ENCODE results near the gene MAN2B2. TPM values are rescaled to one million over a fixed set of nuclear protein-coding genes. Genes with fewer than 3 reads are reported as not detected.

The MAN2B2 gene
- total RNA-seq, 1 donor from 2014 or later = 39.1 TPM

DNA sequence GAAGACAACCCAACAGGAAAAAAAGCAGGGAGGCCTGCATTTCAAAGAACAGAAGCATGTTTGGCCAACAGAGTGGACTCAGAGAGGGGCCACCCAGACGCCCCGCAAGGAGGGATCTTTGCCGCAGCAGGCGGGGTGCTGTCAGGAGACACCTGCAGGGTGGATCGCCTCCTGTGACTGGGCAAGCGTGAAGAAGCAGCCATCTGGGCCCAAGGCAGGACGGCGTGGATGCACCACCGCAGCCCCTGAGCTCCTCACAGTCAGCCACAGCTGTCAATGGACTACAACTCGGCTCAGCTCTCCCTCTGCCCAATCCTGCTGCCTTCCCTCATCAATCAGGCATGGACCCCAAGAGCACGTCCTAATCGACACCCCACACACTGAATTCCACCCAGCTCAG, 32.0 kb upstream of the MAN2B2 start:
- Mint-ChIP-seq H3K4me1 (ENCODE audit: unreplicated experiment) (no peaks in the 10 kb centered on the region), H3K9me3 (ENCODE audit: unreplicated experiment) (no peaks in the 10 kb centered on the region), H3K27ac (ENCODE audit: unreplicated experiment) (no peak overlapping the region), H3K4me3 (ENCODE audit: unreplicated experiment) (no peak overlapping the region), H3K27me3 (ENCODE audit: unreplicated experiment) (peaks cover 9% of the 10 kb centered on the region), H3K36me3 (ENCODE audit: unreplicated experiment) (no peaks in the 10 kb centered on the region)
- TF ChIP-seq, protein P1, sequence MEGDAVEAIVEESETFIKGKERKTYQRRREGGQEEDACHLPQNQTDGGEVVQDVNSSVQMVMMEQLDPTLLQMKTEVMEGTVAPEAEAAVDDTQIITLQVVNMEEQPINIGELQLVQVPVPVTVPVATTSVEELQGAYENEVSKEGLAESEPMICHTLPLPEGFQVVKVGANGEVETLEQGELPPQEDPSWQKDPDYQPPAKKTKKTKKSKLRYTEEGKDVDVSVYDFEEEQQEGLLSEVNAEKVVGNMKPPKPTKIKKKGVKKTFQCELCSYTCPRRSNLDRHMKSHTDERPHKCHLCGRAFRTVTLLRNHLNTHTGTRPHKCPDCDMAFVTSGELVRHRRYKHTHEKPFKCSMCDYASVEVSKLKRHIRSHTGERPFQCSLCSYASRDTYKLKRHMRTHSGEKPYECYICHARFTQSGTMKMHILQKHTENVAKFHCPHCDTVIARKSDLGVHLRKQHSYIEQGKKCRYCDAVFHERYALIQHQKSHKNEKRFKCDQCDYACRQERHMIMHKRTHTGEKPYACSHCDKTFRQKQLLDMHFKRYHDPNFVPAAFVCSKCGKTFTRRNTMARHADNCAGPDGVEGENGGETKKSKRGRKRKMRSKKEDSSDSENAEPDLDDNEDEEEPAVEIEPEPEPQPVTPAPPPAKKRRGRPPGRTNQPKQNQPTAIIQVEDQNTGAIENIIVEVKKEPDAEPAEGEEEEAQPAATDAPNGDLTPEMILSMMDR (IDR thresholded peaks at IDR 0.05) = no peak
- DNase-seq (ENCODE audit: extremely low spot score, unreplicated experiment) = no peak

DNA sequence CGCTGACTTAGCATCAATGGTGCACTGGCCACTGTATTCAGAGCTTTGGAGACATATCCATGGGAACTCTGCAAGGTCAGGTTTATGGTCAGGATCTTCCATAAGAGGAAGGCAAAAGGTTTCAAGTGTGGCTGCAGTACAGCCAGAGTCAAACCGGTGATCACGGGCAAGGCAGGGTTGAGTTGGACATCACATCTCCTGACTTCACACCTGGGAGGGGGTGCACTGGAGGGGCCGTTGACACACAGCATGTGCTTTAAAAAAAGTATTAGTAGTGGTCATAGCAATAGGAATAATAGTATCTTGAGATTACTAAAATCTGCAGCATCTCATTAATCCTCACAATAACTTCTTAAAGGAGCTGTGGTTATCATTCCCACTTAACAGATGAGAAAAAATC, 28.9 kb upstream of the MAN2B2 start:
- Mint-ChIP-seq H3K27ac (ENCODE audit: unreplicated experiment) (no peak overlapping the region), H3K4me3 (ENCODE audit: unreplicated experiment) (no peak overlapping the region), H3K9me3 (ENCODE audit: unreplicated experiment) (no peaks in the 10 kb centered on the region), H3K4me1 (ENCODE audit: unreplicated experiment) (no peaks in the 10 kb centered on the region), H3K27me3 (ENCODE audit: unreplicated experiment) (peaks cover 18% of the 10 kb centered on the region), H3K36me3 (ENCODE audit: unreplicated experiment) (no peaks in the 10 kb centered on the region)
- TF ChIP-seq, protein P1 (IDR thresholded peaks at IDR 0.05) = no peak
- DNase-seq (ENCODE audit: extremely low spot score, unreplicated experiment) = no peak

DNA sequence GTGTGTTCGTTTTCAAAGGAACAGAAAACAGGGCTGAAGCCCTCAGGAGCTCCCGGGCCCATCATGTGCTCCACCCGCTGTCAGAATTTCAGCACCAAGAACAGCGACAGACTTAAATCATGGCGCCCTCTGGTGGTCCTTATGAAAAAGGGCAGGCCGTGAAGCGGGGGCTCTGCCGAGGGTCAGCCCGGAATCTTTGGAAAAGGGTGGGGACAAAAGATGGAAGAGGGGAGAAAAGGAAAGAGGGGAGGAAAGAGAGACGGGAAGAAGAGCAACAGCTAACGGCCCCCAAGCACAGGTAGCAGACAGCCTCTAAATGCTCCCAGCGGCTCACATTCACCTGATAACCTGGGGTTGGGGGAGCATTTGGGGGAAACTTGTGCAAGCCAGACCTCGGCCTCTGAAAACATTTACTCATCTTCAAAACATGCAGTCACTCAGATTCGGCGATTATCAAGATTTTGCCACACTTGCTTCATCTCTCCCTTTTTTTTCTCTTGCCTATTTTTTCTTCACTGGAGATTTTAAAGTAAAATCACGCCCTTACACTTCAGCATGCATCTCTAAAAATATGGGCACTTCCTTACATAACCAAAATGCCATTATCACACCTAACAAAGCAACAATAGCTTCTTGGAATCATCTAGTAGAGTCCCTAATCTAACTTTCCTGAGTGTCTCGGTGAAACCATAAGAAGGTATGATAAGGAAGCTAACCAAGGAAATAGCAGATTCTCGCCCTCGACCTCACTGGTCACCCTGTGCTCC, 28.1 kb upstream of the MAN2B2 start:
- H3K4me3 Mint-ChIP-seq (ENCODE audit: unreplicated experiment) = no peak overlapping the region
- TF ChIP-seq, protein P1 (IDR thresholded peaks at IDR 0.05) = peak; percentile 92
- DNase-seq (ENCODE audit: extremely low spot score, unreplicated experiment) = no peak
- H3K27me3 Mint-ChIP-seq (ENCODE audit: unreplicated experiment) = peaks cover 18% of the 10 kb centered on the region
- H3K27ac Mint-ChIP-seq (ENCODE audit: unreplicated experiment) = no peak overlapping the region
- no peaks in the 10 kb centered on the region for H3K9me3 Mint-ChIP-seq (ENCODE audit: unreplicated experiment)
- no peaks in the 10 kb centered on the region for H3K4me1 Mint-ChIP-seq (ENCODE audit: unreplicated experiment)
- no peaks in the 10 kb centered on the region for H3K36me3 Mint-ChIP-seq (ENCODE audit: unreplicated experiment)

DNA sequence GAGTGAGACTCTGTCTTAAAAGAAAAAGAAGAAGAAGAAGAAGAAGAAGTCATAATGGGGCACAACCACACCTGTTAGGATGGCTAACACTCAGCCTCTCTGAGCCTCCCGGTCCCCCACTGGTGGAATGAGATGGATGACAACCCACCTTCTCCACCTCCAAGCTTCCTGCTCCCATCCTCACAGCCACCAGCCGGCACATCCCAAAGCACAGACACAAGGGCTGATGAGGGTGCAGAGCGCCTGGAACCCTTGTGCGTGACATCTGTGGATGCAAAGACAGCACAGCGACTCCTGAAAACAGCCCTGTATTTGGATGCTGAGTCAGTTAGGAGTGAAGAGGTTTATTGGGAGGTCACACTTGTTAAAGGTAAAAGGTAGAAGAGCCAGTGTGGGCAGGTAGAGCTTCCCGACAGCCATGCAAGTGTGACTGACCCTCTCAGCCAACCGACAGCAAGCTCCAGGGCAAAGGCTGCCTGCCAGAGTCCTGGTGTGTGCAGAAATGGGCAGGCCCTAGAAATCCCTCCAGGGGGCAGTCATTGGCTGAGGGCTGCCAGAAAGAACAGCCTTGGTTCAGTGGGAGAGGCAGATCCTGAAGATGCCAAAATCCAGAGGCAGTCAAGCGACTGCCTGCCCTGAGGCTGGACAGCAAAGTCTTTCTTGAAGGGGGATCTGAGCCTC, 26.6 kb upstream of the MAN2B2 start:
- no peak for DNase-seq (ENCODE audit: extremely low spot score, unreplicated experiment)
- H3K36me3 Mint-ChIP-seq (ENCODE audit: unreplicated experiment) = no peaks in the 10 kb centered on the region
- peaks cover 25% of the 10 kb centered on the region for H3K27me3 Mint-ChIP-seq (ENCODE audit: unreplicated experiment)
- H3K4me3 Mint-ChIP-seq (ENCODE audit: unreplicated experiment) = no peak overlapping the region
- TF ChIP-seq, protein P1 (IDR thresholded peaks at IDR 0.05) = peak; percentile 25
- no peaks in the 10 kb centered on the region for H3K4me1 Mint-ChIP-seq (ENCODE audit: unreplicated experiment)
- H3K9me3 Mint-ChIP-seq (ENCODE audit: unreplicated experiment) = no peaks in the 10 kb centered on the region
- H3K27ac Mint-ChIP-seq (ENCODE audit: unreplicated experiment) = no peak overlapping the region

DNA sequence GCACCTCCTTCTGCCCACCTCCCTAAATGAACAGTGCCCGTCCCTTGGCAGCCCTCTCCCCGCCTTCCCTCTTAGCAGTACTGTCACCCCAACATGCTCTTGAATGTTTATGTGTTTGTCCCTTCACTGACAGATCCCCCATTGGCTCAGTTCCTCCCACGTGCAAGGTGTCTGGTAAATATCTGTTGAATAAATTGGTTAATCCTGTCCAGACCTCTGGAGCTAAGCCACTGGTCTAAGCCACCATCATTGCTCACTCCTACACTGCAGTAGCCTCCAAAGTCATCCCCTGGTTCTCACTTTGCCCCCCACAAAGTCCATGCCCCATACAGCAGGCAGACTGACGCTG, 26.1 kb upstream of the MAN2B2 start:
- Mint-ChIP-seq H3K27me3 (ENCODE audit: unreplicated experiment) (peaks cover 30% of the 10 kb centered on the region), H3K36me3 (ENCODE audit: unreplicated experiment) (no peaks in the 10 kb centered on the region), H3K27ac (ENCODE audit: unreplicated experiment) (no peak overlapping the region), H3K9me3 (ENCODE audit: unreplicated experiment) (no peaks in the 10 kb centered on the region), H3K4me3 (ENCODE audit: unreplicated experiment) (no peak overlapping the region), H3K4me1 (ENCODE audit: unreplicated experiment) (no peaks in the 10 kb centered on the region)
- TF ChIP-seq, protein P1 (IDR thresholded peaks at IDR 0.05) = no peak
- no peak for DNase-seq (ENCODE audit: extremely low spot score, unreplicated experiment)
